A673 (cell line): ENCODE results near the gene SRBD1. TPM values are rescaled to one million over a fixed set of nuclear protein-coding genes. Genes with fewer than 3 reads are reported as not detected.

Source experiments
- BruUV-seq: library from RNA; stranded (reverse); fragments of 400-500 nt; replicated peaks from 2 replicates; lab custom pipeline; 2021; lab: Mats Ljungman, UMichigan
- CTCF ChIA-PET: fragments of 300-600 bp; sonication (Branson Sonifier 250); formaldehyde crosslinking; loops from one replicate; lab custom pipeline; 2022; ENCODE audit warnings: antibody characterized with exemption; lab: Charles Lee
- POLR2A ChIA-PET: fragments of 300-600 bp; sonication (Branson Sonifier 250); formaldehyde crosslinking; loops from one replicate; lab custom pipeline; 2022; ENCODE audit warnings: antibody characterized with exemption; ENCODE audit not compliant: low non-redundant PET; lab: Charles Lee
- DNase-seq: peaks from one replicate; pipeline ENCODE4 v3.0.0-alpha.2; 2015; ENCODE audit warnings: low spot score
- H3K27ac ChIP-seq: fragments of 200-600 bp; sonication (generic); 2 replicates; pipeline ENCODE4 v1.5.1; 2016; ENCODE audit warnings: mixed run types, low read depth, mild to moderate bottlenecking, mixed read lengths, antibody characterized with exemption, low read length; ENCODE audit not compliant: poor library complexity, severe bottlenecking
- H3K27me3 ChIP-seq: fragments of 200-600 bp; sonication (generic); replicated peaks from 2 replicates; pipeline ENCODE4 v1.6.1; 2017; ENCODE audit warnings: mixed run types, low read depth, mild to moderate bottlenecking, mixed read lengths, antibody characterized with exemption, low read length; ENCODE audit not compliant: insufficient read depth, poor library complexity
- H3K36me3 ChIP-seq: fragments of 200-600 bp; sonication (generic); 2 replicates; pipeline ENCODE4 v1.6.1; 2016; ENCODE audit warnings: mixed run types, mild to moderate bottlenecking, mixed read lengths, antibody characterized with exemption, low read length; ENCODE audit not compliant: insufficient read depth, poor library complexity, severe bottlenecking
- H3K4me1 ChIP-seq: fragments of 200-600 bp; sonication (generic); 2 replicates; pipeline ENCODE4 v1.6.1; 2017; ENCODE audit warnings: mixed run types, mild to moderate bottlenecking, mixed read lengths, antibody characterized with exemption, low read length; ENCODE audit not compliant: insufficient read depth, poor library complexity, severe bottlenecking
- H3K4me3 ChIP-seq: fragments of 200-600 bp; sonication (generic); 2 replicates; pipeline ENCODE4 v1.5.1; 2016; ENCODE audit warnings: low read depth, mixed run types, mild to moderate bottlenecking, mixed read lengths, low read length; ENCODE audit not compliant: poor library complexity, severe bottlenecking
- H3K9me3 ChIP-seq: fragments of 200-600 bp; sonication (generic); 2 replicates; pipeline ENCODE4 v1.6.1; 2016; ENCODE audit warnings: mixed run types, low read depth, mild to moderate bottlenecking, mixed read lengths, antibody characterized with exemption, low read length; ENCODE audit not compliant: poor library complexity, severe bottlenecking
- EZH2 ChIP-seq: fragments of 200-600 bp; sonication (generic); IDR thresholded peaks from 2 replicates; pipeline ENCODE4 v1.6.1; 2017; ENCODE audit warnings: borderline replicate concordance, low read depth, mild to moderate bottlenecking, mixed read lengths, antibody characterized with exemption, low read length; ENCODE audit not compliant: poor library complexity, severe bottlenecking
- intact Hi-C: fragments of 100-400 bp; cut with micrococcal nuclease; formaldehyde crosslinking; loops from one replicate; pipeline ENCODE4 v1.10.0; 2022; ENCODE audit not compliant: unreplicated experiment
- total RNA-seq: library from RNA; stranded (reverse); gene quantifications from 2 replicates; pipeline ENCODE4 v1.2.3, GENCODE V29; 2021
- TF ChIP-seq, protein P1 (sequence below): fragments of 300-800, 200-600 bp; sonication (generic); conservative IDR thresholded peaks from 2 replicates; pipeline ENCODE4 v1.5.1; 2017; ENCODE audit warnings: low read depth, mild to moderate bottlenecking, antibody characterized with exemption, low read length, moderate library complexity, mixed read lengths

SRBD1 gene
- total RNA-seq, 1 experiment from 2014 or later = 21.9 TPM

DNA sequence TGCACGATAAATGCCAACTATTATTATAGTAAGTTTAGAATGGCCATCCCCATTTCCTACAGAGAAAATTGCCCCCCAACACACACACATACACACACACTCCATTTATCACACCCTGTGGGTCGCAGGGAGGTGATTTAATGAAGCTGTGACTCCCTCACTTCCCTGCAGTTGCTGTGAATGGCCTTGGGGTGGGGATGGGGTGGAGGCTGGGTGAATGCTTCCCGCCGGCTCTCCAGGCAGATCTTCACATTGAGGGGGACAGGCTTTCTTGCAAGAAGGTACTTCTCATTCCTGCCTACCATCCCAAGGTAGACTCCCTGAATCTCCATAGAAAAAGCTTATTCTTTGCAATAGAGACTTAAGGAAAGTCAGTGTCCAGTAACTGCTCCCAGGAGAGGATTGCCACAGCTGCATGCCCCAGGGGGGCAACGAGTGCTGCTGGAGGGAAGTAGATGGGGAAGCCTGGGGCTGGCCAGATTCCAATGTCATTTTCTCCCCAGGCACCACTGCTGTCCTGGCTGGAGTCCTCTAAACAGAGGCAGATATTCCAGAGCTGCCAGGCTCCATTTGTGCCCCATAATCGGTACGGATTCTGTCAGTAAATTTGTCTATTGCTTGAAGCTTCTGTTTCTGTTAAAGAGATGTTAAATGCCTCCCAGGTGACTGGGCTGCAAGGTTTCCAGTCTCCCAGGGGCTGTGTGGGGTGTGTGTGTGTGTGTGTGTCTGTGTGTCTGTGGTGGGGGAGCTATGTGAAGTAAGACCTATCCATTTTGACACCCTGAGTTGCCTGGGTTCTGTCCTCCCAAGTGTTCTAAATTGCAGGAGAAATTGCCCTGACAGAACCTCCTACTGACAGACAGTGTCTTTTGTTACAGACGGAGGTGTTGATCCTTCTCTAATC lies 265.5 kb downstream of the SRBD1 start:
- peak; percentile 34 for DNase-seq
- Histone ChIP-seq H3K9me3 (no peaks in the 10 kb centered on the region), H3K4me3 (no peak overlapping the region), H3K27ac (no peak overlapping the region), H3K36me3 (no peaks in the 10 kb centered on the region), H3K4me1 (no peaks in the 10 kb centered on the region), H3K27me3 (no peaks in the 10 kb centered on the region)
- POLR2A ChIA-PET = no interaction called here
- BruUV-seq = no TSS peak
- intact Hi-C loops = no loop called here
- TF ChIP-seq, protein P1, sequence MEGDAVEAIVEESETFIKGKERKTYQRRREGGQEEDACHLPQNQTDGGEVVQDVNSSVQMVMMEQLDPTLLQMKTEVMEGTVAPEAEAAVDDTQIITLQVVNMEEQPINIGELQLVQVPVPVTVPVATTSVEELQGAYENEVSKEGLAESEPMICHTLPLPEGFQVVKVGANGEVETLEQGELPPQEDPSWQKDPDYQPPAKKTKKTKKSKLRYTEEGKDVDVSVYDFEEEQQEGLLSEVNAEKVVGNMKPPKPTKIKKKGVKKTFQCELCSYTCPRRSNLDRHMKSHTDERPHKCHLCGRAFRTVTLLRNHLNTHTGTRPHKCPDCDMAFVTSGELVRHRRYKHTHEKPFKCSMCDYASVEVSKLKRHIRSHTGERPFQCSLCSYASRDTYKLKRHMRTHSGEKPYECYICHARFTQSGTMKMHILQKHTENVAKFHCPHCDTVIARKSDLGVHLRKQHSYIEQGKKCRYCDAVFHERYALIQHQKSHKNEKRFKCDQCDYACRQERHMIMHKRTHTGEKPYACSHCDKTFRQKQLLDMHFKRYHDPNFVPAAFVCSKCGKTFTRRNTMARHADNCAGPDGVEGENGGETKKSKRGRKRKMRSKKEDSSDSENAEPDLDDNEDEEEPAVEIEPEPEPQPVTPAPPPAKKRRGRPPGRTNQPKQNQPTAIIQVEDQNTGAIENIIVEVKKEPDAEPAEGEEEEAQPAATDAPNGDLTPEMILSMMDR = no peak
- TF ChIP-seq EZH2 = no peak
- CTCF ChIA-PET = no interaction called here

DNA sequence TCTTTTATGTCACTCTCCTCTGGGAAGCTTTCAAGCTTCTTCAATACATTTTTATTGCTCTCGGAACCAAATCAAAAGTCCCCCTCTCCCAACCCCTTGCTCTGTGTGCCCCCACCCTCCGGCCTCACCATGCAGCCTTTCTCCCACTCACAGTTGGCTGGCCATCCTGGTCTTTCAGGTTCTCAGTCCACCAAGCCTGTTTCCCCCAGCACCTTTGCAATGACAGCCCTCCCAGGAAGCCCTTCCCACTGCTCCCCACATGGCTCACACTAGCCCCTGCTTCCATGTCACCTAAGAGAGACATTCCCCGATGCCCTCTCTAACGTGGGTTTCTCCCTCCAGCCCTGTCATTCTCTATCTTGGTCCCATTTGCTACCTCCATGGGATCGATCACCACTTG lies 266.6 kb downstream of the SRBD1 start:
- no peaks in the 10 kb centered on the region for H3K27me3 ChIP-seq
- CTCF ChIA-PET = no interaction called here
- TF ChIP-seq, protein P1 = no peak
- TF ChIP-seq EZH2 = no peak
- H3K4me3 ChIP-seq = no peak overlapping the region
- no peak for DNase-seq
- BruUV-seq = no TSS peak
- no peaks in the 10 kb centered on the region for H3K4me1 ChIP-seq
- POLR2A ChIA-PET = no interaction called here
- no peaks in the 10 kb centered on the region for H3K9me3 ChIP-seq
- intact Hi-C loops = no loop called here
- no peak overlapping the region for H3K27ac ChIP-seq
- H3K36me3 ChIP-seq = no peaks in the 10 kb centered on the region

DNA sequence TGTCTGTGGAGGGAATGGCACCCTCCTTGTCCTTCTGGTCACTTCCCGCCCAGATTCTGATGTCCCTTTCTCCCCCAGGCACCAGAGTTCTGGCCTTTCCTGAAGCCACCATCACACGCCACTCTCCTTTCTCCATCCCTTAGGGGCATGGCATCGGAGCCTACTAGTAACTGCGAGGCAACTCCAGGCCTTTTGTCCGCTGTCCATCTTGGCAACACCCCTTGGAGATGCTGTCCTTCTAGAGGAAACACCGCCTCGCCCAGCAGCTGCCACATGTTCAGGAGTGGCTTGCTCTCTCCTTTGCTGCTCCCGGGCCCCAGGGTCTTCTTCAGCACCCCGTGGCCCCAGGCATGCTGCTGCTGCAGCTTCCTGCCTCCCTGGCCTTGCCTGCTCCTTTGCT lies 267.0 kb downstream of the SRBD1 start:
- DNase-seq = no peak
- no peak overlapping the region for H3K4me3 ChIP-seq
- ChIA-PET CTCF (no interaction called here), POLR2A (no interaction called here)
- H3K36me3 ChIP-seq = no peaks in the 10 kb centered on the region
- TF ChIP-seq EZH2 = no peak
- TF ChIP-seq, protein P1 = no peak
- H3K27me3 ChIP-seq = no peaks in the 10 kb centered on the region
- BruUV-seq = no TSS peak
- intact Hi-C loops = no loop called here
- no peak overlapping the region for H3K27ac ChIP-seq
- no peaks in the 10 kb centered on the region for H3K4me1 ChIP-seq
- H3K9me3 ChIP-seq = no peaks in the 10 kb centered on the region
